Ishikawa (cell line): ENCODE results near the gene SSC4D.

Experiments
- EP300 ChIP-seq: IDR thresholded peaks from 2 replicates; pipeline ENCODE4 v1.6.1; 2012; ENCODE audit warnings: borderline replicate concordance
- RAD21 ChIP-seq: IDR thresholded peaks from 2 replicates; pipeline ENCODE4 v1.6.1; 2012; ENCODE audit warnings: low read depth

DNA sequence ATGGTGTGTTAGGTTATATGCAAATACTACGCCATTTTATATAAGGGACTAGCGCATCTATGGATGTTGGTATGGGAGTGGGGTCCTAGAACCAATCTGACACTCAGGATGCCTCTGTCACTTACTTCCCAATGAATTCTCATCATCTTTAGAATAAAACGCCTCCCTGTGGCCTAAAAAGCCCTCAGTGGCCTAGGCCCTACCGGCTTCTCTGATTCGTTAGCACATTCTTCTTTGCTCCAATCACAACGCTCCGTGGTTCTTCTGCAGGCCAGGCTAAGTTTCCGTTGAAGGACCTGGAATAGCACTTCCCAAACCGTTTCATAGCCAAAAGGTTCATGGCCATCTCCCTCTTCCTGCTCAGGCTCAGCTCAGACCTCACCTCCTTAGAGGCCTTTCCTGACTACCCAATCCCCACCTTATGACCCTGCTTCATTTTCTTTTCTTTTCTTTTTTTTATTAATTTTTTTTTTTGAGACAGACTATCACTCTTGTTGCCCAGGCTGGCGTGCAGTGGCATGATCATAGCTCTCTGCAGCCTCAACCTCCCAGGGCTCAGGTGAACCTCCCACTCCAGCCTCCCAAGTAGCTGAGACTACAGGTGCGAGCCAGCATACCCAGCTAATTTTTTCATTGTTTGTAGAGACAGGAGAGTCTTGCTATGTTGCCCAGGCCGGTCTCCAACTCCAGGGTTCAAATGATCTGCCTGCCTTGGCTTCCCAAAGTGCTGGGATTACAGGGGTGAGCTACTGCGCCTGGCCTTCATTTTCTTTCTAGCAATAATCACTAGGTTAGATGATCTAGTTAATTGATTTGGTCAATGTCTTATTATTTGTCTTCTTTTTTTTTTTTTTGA is 26.2 kb downstream of the SSC4D start:
- TF ChIP-seq EP300 (no peak), RAD21 (no peak)
